Left ventricle myocardium inferior (tissue), 1 donor: ENCODE results near the gene STMN1. TPM values are rescaled to one million over a fixed set of nuclear protein-coding genes. Genes with fewer than 3 reads are reported as not detected.

Source experiments
- DNase-seq: peaks from one replicate; pipeline ENCODE4 v3.0.0-alpha.2; 2020
- H3K27ac ChIP-seq: fragments of 200-600 bp; replicated peaks from 2 replicates; pipeline ENCODE4 v1.8.0; 2021
- H3K27me3 ChIP-seq: fragments of 200-600 bp; 2 replicates; pipeline ENCODE4 v1.8.0; 2021; ENCODE audit warnings: low read depth
- H3K36me3 ChIP-seq: fragments of 200-600 bp; 2 replicates; pipeline ENCODE4 v1.8.0; 2021
- H3K4me1 ChIP-seq: fragments of 200-600 bp; 2 replicates; pipeline ENCODE4 v1.8.0; 2021
- H3K4me3 ChIP-seq: fragments of 200-600 bp; 2 replicates; pipeline ENCODE4 v1.8.0; 2021; ENCODE audit warnings: mild to moderate bottlenecking, moderate library complexity
- H3K9me3 ChIP-seq: fragments of 200-600 bp; replicated peaks from 2 replicates; pipeline ENCODE4 v1.8.0; 2021
- intact Hi-C: fragments of 100-400 bp; cut with micrococcal nuclease; formaldehyde crosslinking; loops from one replicate; pipeline ENCODE4 v1.11.0; 2022
- total RNA-seq: library from RNA; stranded (reverse); fragmentation: NEBNext Ultra II Directional; extraction: Animal tissue kit (Norgen Biotek cat#: 25700); gene quantifications from one replicate; pipeline ENCODE4 v1.2.1, GENCODE V29; 2021
- TF ChIP-seq, protein P1 (sequence below): fragments of 200-600 bp; IDR thresholded peaks from 2 replicates; pipeline ENCODE4 v1.8.0; 2021; ENCODE audit warnings: antibody characterized with exemption, mild to moderate bottlenecking, borderline replicate concordance
- donor health status: DM: no; HTN: yes; CAD: no; lungs with severe emphysema.

The STMN1 gene
- total RNA-seq, 1 donor from 2014 or later: 47.1 TPM

- TF ChIP-seq, protein P1, sequence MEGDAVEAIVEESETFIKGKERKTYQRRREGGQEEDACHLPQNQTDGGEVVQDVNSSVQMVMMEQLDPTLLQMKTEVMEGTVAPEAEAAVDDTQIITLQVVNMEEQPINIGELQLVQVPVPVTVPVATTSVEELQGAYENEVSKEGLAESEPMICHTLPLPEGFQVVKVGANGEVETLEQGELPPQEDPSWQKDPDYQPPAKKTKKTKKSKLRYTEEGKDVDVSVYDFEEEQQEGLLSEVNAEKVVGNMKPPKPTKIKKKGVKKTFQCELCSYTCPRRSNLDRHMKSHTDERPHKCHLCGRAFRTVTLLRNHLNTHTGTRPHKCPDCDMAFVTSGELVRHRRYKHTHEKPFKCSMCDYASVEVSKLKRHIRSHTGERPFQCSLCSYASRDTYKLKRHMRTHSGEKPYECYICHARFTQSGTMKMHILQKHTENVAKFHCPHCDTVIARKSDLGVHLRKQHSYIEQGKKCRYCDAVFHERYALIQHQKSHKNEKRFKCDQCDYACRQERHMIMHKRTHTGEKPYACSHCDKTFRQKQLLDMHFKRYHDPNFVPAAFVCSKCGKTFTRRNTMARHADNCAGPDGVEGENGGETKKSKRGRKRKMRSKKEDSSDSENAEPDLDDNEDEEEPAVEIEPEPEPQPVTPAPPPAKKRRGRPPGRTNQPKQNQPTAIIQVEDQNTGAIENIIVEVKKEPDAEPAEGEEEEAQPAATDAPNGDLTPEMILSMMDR: no peak
- Histone ChIP-seq H3K27me3 (no peaks in the 10 kb centered on the region), H3K27ac (no peak overlapping the region), H3K36me3 (no peaks in the 10 kb centered on the region), H3K4me1 (no peaks in the 10 kb centered on the region), H3K4me3 (no peak overlapping the region), H3K9me3 (no peaks in the 10 kb centered on the region)
- DNase-seq: no peak
- intact Hi-C loops: no loop called here
These were observed 16.7 kb downstream of the STMN1 start for GRCh38 chr1:25889470-25889869.

GRCh38 chr1:25888426-25888987 is 17.7 kb downstream of the STMN1 start:
- intact Hi-C loops: no loop called here
- Histone ChIP-seq H3K27me3 (no peaks in the 10 kb centered on the region), H3K4me3 (no peak overlapping the region), H3K9me3 (no peaks in the 10 kb centered on the region), H3K36me3 (no peaks in the 10 kb centered on the region), H3K4me1 (no peaks in the 10 kb centered on the region), H3K27ac (no peak overlapping the region)
- TF ChIP-seq, protein P1: no peak
- DNase-seq: no peak

DNA sequence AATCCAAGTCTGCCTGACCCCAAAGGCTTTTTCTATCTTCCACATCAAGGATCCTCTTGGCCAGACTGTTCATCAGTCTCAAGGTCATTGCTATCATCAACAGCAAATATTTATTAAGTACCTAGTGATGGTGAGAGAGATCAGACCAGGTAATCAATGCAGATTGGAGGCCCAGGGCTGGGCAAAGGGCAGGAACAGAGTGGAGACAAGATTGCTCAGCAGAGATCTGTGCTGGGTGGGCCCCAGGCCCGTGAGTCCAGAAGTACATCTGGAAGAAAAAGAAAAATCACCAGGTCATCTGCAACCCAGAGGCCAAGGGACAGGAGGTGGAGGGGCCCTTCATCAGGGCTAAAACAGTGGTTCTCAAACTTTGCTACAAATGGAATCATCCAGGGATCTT is 20.6 kb downstream of the STMN1 start:
- Histone ChIP-seq H3K36me3 (no peaks in the 10 kb centered on the region), H3K9me3 (no peaks in the 10 kb centered on the region), H3K27ac (no peak overlapping the region), H3K4me1 (no peaks in the 10 kb centered on the region), H3K4me3 (no peak overlapping the region), H3K27me3 (no peaks in the 10 kb centered on the region)
- DNase-seq: no peak
- intact Hi-C loops: no loop called here
- TF ChIP-seq, protein P1: no peak

- H3K36me3 ChIP-seq: no peaks in the 10 kb centered on the region
- intact Hi-C loops: no loop called here
- TF ChIP-seq, protein P1: no peak
- no peak overlapping the region for H3K4me3 ChIP-seq
- H3K27me3 ChIP-seq: no peaks in the 10 kb centered on the region
- DNase-seq: no peak
- no peaks in the 10 kb centered on the region for H3K9me3 ChIP-seq
- peaks cover 1% of the 10 kb centered on the region for H3K4me1 ChIP-seq
- no peak overlapping the region for H3K27ac ChIP-seq
These were observed 25.0 kb downstream of the STMN1 start for GRCh38 chr1:25881266-25881665.

DNA sequence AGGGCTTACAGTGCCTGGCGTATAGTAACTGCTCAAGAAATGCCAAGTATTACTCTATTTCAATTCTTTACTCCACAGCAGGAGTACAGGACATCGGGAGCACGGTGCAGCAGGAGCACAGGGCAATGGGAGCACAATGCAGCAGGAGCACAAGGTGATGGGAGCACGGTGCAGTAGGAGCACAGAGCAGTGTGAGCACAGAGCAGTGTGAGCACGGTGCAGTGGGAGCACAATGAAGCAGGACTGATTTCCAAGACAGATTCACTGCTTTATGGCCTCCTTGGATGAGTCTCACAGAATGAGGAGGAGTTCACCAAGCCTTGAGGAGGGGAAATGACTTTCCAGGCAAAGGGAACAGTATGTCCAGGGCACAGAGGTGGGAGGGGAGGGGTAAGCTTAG is 25.7 kb downstream of the STMN1 start:
- intact Hi-C loops: no loop called here
- Histone ChIP-seq H3K4me3 (no peak overlapping the region), H3K4me1 (peaks cover 9% of the 10 kb centered on the region), H3K27me3 (no peaks in the 10 kb centered on the region), H3K9me3 (no peaks in the 10 kb centered on the region), H3K36me3 (no peaks in the 10 kb centered on the region), H3K27ac (no peak overlapping the region)
- TF ChIP-seq, protein P1: no peak
- DNase-seq: no peak

GRCh38 chr1:25879675-25880074 is 26.5 kb downstream of the STMN1 start:
- Histone ChIP-seq H3K27ac (no peak overlapping the region), H3K4me3 (no peak overlapping the region), H3K27me3 (no peaks in the 10 kb centered on the region), H3K4me1 (peaks cover 16% of the 10 kb centered on the region), H3K36me3 (no peaks in the 10 kb centered on the region), H3K9me3 (no peaks in the 10 kb centered on the region)
- DNase-seq: no peak
- intact Hi-C loops: no loop called here
- TF ChIP-seq, protein P1: no peak
